HepG2 (cell line): ENCODE data around the gene CMYA5. TPM values are rescaled to one million over a fixed set of nuclear protein-coding genes. Genes with fewer than 3 reads are reported as not detected.

Experiments used
- FOXA1 ChIP-seq, 2 experiments: fragments of 450-650 bp in 1 of 2; sonication (generic) in 1 of 2; formaldehyde crosslinking in 1 of 2; IDR thresholded peaks; 2 replicates each; pipeline versions ENCODE4 v1.4.0 to v1.6.1; 2016 to 2020; ENCODE audit warnings: missing genetic modification reagents in 1 of 2
- GPN1 ChIP-seq: sonication (generic); formaldehyde crosslinking; IDR thresholded peaks from 2 replicates; pipeline ENCODE4 v1.5.1; 2020; ENCODE audit warnings: missing genetic modification reagents, borderline replicate concordance
- HDAC2 ChIP-seq: sonication (generic); formaldehyde crosslinking; IDR thresholded peaks from 2 replicates; pipeline ENCODE4 v1.4.0; 2020; ENCODE audit warnings: missing genetic modification reagents
- TIGD3 ChIP-seq: sonication (generic); formaldehyde crosslinking; IDR thresholded peaks from 2 replicates; pipeline ENCODE4 v1.5.1; 2020; ENCODE audit warnings: mild to moderate bottlenecking, missing genetic modification reagents, borderline replicate concordance
- ZHX2 ChIP-seq, 2 experiments: sonication (generic) in 1 of 2; formaldehyde crosslinking in 1 of 2; IDR thresholded peaks; 2 replicates each; pipeline versions ENCODE4 v1.6.1 to v1.9.0; 2014 to 2022; ENCODE audit warnings: antibody characterized with exemption in 1 of 2, borderline replicate concordance in 1 of 2, inconsistent platforms in 1 of 2, low read depth in 1 of 2, missing genetic modification reagents in 1 of 2
- ZNF274 ChIP-seq: sonication (generic); formaldehyde crosslinking; IDR thresholded peaks from 2 replicates; pipeline ENCODE4 v1.5.1; 2020; ENCODE audit warnings: mild to moderate bottlenecking, missing genetic modification reagents
- polyA plus RNA-seq, 8 experiments: library from polyadenylated mRNA; depleted of rRNA in 3 of 8; stranded (reverse) in 7 of 8; unstranded in 1 of 8; fragments of >200 nt; fragmentation: Illumina TruSeq in 4 of 8; extraction: Trizol in 4 of 8; gene quantifications; 2 replicates each; pipeline versions ENCODE4 v1.2.1 to v1.2.3, GENCODE V29; 2011 to 2016; ENCODE audit warnings: low read depth in 4 of 8, missing spikeins in 1 of 8, mixed read lengths in 1 of 8; ENCODE audit not compliant: insufficient read depth in 1 of 8
- total RNA-seq, 5 experiments: library from RNA; depleted of rRNA; stranded (reverse); fragments of >200 nt; fragmentation: Illumina TruSeq; extraction: Trizol; gene quantifications; 2 replicates each; pipeline ENCODE4 v1.2.3, GENCODE V29; 2016; ENCODE audit warnings: low read depth in 1 of 5

The CMYA5 gene
- total and polyA plus RNA-seq, 2 of the 13 experiments (the other 11 are each of a cell fraction or from before 2014, with no cell fraction given), result 0.13 to 0.51 TPM

GRCh38 chr5:79787448-79787847, 97.8 kb downstream of the CMYA5 start (continued):
- TF ChIP-seq TIGD3 (CRISPR knock-in tag) (no peak), GPN1 (CRISPR knock-in tag) (no peak), ZHX2 (IDR thresholded peaks at IDR 0.05; ENCODE audit: low read depth) (no peak), ZHX2 (CRISPR knock-in tag; IDR thresholded peaks at IDR 0.05; ENCODE audit: borderline replicate concordance) (no peak), ZNF274 (CRISPR knock-in tag) (no peak), HDAC2 (CRISPR knock-in tag) (no peak), FOXA1 (IDR thresholded peaks at IDR 0.05) (no peak), FOXA1 (CRISPR knock-in tag; IDR thresholded peaks at IDR 0.05) (no peak)
